HG03432 (cell line): Measurements from ENCODE around the gene ARHGAP36.

ENCODE experiments used
- ATAC-seq: cut with Tn5 transposase; IDR thresholded peaks from one replicate; pipeline ENCODE4 v1.9.1; 2021; ENCODE audit warnings: mild to moderate bottlenecking, moderate library complexity; ENCODE audit not compliant: unreplicated experiment

ARHGAP36 gene

DNA sequence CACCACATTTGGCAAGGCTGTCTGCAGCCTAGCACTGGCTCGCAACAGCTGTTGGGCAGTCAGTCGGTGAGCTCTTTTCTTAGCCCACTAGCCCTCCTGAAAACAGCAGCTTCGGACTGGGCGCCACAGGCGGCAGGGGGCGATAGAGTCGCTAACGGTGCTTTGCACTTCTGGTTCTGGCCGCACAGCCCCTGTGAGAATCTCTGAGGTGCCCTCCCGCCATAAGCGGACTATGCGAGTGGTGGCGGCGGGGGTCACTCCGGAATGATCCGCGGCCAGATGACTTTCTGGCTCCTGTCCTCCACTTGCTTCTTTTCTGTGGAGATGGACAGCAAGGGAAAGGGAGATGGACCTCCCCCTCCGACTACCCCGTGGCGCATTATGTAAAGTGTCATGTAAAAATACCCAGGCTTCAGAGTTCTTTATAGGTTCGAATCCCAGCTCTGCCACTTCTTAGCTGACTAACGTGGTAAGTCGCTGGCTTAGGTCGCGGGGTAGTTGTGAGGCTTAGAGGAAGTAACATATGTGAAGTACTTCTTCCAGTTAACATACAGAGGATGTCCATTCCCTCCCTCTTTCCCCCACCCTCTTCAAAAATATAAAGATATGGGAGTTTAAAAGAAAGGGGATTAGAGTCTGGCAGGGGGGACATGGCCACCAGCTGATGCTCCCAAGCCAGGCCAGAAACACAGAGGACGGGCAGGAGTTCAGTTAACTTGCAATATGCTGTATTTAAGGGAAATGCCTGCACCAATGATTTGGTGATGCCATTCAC, 11.0 kb downstream of the ARHGAP36 start:
- peak; percentile 62 for ATAC-seq

DNA sequence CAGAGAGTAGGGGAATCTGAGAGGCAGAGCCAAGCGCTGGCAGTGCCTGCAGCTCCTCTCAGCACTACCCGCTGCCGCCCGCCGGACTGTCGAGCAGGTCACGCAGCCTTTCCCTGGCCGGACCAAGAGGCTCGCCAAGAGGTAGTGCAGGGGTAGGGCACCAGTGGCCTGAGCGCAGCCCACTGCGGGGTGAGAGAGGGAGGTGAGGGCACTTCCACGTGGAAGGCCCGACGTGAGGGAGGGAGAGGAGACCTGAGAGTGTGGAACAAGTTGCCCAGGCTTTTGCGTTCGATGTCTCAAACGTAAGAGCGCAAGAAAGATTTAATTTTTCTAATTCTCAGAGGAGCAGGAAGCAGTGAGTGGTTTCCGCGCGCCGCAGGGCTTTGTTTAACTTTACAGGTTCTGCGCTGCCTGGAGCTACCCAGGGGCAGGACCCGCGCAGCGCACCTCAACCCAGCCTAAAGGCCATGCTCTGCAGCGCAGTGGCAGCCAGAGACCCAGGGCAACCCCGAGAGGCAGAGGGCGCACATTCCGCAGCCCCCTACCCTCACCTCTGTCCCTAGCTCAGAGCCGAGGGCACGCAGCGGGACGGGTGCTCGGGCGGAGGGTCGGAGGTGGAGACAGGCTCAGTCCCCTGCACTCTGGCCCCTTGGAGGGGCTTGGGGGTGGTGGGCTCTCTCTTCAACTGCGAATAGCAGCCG, 14.9 kb downstream of the ARHGAP36 start:
- ATAC-seq: no peak

DNA sequence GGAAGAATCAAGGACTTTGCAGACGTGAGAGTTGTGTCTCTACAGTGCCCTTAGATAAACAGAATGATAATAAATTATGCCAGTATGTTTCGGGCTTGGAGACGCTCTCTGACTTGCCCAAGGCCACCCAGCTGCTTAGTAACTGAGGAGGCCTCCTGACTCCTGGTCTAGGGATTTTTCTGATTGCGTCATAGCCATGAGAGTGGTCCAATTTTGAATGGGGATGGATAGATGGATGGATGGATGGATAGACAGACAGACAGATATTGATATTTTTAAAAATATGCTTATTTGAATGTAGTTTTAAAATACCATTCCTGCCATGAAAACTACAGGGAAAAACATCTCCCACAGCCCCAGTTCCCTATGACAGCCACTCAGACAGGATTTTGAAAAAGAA, 15.5 kb downstream of the ARHGAP36 start:
- ATAC-seq: no peak

DNA sequence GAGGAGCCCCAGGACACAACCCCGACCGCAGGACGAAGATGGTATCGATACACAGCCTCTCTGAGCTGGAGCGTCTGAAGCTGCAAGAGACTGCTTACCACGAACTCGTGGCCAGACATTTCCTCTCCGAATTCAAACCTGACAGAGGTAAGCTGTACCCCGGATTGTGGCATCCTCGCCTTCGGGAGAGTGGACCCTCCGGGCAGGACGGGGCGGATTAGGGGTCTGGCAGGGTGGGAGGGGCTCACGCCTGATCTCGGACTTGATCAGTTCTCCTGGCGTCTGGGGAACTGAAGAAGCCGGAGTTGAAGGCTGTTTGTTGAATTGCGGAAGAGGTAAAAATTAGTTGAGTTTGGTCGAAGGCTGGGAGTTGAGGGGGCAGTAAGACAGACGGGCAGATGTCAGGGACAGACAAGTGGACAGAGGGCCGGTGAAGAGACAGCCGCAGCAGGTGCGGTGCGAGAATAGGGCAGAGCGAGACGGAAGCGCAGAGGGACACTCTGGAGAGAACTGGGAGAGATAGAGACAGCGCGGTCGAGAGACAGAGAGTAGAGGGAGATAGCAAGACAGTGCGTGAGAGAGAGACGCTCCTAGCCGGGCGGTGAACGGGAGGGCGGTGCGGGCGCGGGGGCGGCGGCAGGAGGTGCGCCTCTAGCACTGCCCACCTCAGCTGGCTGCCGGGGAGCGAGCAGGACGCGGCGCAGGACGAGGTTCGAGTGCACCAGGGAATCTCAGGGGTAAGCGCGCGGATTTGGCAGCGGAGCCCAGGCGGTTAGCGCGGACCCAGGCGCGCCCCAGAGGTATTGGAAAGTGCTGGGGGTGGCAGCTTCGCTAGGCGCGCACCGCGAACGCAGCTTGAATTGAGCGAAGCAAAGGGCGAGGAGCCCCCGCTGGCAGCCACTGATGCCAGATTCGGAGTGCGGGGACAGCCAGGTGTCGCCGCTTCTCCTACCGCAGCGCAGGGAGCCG, 23.9 kb downstream of the ARHGAP36 start:
- no peak for ATAC-seq

DNA sequence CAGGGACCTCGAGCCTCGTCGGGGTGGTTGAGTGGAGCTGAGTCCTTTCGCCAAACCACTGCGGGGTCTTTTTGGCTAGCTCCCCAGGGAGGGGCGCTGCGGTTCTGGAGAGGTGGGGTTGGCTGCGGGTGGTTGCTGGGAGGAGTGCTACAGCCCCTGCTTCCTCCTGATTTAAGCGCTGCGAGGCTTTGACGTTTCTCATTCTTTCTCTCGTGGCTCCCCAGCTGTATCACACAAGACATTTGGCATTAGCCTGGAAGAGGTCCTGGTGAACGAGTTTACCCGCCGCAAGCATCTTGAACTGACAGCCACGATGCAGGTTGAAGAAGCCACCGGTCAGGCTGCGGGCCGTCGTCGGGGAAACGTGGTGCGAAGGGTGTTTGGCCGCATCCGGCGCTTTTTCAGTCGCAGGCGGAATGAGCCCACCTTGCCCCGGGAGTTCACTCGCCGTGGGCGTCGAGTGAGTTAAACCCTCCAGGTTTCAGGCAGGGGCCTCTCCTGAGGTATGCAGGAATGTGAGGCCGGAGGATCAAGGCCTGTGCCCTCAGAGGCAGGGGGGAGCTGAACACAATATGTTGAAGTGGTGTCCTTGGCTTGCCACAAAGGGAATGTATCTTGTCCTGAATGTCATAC, 25.5 kb downstream of the ARHGAP36 start:
- ATAC-seq: no peak

DNA sequence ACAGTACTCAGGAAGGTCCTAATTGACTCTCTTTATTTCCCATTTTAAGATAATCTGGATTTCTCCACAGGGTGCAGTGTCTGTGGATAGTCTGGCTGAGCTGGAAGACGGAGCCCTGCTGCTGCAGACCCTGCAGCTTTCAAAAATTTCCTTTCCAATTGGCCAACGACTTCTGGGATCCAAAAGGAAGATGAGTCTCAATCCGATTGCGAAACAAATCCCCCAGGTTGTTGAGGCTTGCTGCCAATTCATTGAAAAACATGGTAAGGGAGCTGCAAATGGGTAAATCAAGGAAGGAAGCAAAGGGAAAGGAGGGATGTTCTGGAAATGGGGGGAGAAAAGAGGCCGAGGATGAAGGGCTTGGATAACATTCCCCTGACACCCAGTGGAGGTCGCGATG, 26.0 kb downstream of the ARHGAP36 start:
- no peak for ATAC-seq

DNA sequence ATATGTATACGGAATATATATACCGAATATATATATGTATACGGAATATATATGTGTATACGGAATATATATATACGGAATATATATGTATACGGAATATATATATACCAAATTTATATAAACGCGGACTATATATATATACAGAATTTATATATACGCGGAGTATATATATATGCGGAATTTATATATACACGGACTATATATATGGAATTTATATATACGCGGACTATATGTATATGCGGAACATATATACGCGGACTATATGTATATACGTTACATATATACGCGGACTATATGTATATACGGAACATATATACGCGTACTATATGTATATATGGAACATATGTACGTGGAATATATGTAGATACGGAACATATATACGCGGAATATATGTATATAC, 78.6 kb downstream of the ARHGAP36 start:
- ATAC-seq: no peak

DNA sequence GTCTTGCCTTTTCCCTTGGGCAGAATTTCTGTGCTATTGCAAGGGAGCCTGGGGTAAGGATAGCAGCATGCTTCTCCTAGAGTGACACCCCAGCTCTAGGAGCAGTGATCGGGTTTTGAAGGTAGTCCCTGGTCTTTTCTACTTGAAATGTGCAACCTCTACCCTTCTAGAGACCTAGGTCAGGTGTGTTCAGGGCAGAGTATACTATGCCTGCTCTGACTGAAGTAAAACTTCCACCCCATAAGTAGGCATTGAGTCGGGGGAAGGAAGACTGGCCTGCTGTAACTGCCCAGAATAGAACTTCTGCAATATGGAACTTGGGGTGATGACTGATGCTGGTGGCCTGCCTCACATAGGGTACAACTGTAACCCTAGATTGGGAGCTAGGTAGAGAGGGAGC, 80.9 kb downstream of the ARHGAP36 start:
- ATAC-seq: no peak
